ENCODE data around the gene ACTC1.

DNA sequence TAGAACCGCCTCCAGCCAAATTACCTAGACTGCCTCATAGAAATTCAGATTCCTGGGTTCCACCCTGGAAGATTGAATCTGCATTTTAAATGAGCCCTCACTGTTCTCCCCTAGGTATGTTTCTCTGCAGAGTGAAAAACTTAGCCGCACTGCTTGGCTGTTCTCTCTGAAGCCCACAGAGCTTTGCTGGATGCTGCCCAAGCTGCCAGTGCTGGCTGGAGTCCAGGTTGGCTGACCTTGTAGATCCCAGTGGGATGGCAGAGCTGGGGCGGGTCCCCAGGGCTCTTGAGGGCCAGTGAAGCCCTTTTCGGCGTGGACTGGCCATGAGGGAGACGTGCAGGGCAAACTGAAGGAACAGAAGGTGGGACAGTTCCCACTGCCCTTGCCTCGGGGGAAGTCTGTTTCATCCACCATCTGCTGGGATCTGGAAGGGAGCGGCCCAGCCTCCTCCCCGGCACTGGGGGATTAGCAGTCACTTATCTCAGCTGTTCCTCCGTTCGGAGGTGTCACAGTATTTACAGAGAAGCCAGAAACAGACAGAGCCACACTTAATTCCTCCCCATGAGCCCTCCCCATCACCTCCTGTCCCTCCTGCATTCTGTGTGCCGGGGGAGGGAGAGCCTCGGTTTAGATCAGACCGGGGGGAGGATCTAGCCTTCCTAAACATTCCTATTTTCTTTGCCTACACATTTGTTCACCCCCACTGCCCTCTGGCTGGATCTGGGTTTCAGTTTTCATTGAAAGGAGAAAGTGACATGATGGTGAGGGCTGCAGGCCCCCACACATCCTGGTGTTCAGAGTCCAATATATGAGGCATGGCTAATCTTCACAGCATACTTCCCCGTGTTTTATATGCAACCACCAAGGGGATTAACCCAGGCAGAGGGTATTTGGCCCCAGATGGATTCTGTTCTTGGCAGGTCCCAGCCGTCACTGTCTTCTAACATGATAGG is 4.1 kb upstream of the ACTC1 start:
- TF ChIP-seq POLR2AphosphoS5 (IDR thresholded peaks at IDR 0.05) = no peak
- no peak for TF ChIP-seq POLR2A (IDR thresholded peaks at IDR 0.05)
